ENCODE measurements around the gene DRD3. TPM values are rescaled to one million over a fixed set of nuclear protein-coding genes. Genes with fewer than 3 reads are reported as not detected.

Gene DRD3
- total RNA-seq (2014; rRNA removed; shearing (Covaris generic); ENCODE audit: low replicate concordance): not detected in 2 replicates

DNA sequence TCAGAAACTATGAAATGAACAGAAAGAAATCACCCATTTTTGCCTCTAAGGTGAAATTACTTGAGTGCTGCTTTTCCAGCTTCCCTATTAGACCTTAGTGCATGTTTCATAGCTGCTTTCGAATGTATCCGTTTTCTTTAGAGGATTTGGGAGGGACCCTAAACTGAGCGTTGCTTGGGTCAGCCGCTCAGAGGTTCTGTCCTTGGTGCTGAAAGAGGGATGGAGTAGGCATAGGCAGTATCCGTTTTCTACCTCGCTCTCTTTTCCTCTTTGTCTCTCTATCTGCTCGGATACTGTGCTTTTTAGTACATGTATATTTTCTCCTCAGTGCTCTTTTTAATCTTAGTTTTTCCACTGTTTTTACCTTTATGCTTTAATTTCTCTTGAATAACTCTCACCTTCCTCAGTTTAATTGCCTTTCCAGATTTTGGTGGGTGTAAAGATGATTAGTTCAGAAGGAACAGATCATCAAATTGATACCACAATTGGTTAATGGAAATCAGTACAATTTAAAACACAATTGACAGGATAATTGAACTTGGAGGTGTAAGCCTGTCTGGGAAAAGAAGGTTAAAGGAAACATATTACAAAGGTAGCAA is at the start of gene DRD3:
Gene DRD3, minus strand, starts transcription at position 283 of the 599 bp plus-strand sequence. CDS start 7,060 bp downstream, outside the sequence.
- in situ Hi-C loops (cut with HindIII; ENCODE audit: low pct_unique_long_range_greater_than_20kb, low sequenced_read_pairs): no loop called here
- DNase-seq (ENCODE audit: low read depth): peak; percentile 22

DNA sequence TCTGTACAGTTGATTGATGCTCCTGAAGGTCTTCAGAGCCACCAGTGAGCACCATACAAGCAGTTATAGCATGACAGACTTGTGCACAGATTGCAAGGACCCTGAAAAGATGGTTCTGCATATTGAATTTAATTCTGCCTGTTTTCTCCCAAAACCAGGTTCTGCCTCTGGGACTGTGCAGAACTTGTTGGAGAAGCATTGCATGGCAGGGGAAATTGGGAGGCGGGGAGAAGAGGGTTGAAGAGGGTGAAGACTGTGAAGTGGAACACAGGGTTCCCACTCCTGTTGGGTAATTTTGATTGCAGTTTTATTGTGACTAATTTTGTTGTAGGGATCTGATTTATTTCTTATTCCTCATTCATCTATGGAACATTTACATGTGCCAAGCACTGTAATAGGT is 48.2 kb upstream of the DRD3 start:
- no peak for DNase-seq (ENCODE audit: low read depth)
- in situ Hi-C loops (cut with HindIII; ENCODE audit: low pct_unique_long_range_greater_than_20kb, low sequenced_read_pairs): no loop called here

DNA sequence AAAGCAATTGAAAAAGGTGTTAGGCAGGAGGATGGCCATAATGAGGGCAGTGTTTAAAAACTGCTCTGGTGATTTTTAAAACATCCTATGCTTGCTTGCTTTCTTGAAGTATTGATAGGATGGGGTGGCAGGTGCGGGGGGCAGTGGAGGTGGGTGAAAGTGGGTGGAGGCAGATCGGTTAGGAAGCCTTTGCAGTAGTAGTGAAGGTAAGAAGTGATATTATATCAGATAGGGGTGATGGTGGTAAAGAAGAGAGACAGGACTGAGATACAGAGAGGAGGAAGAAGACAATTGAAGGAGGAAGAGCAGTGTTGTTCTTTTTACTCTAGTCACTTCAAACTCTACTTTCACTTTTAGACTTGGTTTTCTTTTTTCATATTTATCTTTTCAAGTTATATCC is 47.5 kb upstream of the DRD3 start:
- in situ Hi-C loops (cut with HindIII; ENCODE audit: low pct_unique_long_range_greater_than_20kb, low sequenced_read_pairs): no loop called here
- DNase-seq (ENCODE audit: low read depth): no peak

DNA sequence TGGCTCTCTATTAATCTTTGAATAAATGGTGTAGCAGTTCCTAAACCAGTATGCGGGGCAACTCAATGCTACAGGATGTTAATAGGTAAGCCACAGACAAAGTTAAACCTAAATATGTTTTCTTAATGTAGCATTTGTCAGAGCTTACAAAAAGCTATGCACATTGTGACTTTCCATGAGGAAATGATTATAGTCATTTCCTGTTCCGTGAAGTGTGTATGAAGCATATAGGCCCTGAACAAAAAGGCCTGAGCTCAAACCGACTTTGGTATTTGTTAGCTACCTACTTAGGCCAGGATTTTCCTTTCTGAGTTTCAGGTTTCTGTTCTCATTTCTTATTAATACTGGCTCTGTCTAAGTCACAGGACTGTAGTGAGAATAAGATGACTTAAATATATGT is 44.3 kb upstream of the DRD3 start:
- in situ Hi-C loops (cut with HindIII; ENCODE audit: low pct_unique_long_range_greater_than_20kb, low sequenced_read_pairs): no loop called here
- DNase-seq (ENCODE audit: low read depth): no peak

DNA sequence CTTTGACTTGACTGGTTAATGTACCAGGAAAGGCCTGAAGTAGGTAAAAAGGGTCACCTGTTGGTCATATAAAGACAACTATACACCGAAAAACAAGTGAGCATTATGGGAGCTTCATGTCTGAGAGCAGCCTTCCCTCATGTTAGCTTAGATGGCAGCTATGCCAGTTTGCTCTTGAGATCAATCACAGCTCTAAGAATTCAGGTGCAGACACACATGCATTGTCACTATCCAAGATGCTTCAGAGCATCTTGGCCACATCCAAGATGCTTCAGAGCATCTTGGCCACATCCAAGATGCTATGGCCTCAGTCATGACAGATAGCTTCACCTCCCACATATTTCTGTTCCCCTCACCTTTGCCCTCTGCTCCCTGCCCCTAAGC is 43.0 kb upstream of the DRD3 start:
- in situ Hi-C loops (cut with HindIII; ENCODE audit: low pct_unique_long_range_greater_than_20kb, low sequenced_read_pairs): no loop called here
- DNase-seq (ENCODE audit: low read depth): no peak

DNA sequence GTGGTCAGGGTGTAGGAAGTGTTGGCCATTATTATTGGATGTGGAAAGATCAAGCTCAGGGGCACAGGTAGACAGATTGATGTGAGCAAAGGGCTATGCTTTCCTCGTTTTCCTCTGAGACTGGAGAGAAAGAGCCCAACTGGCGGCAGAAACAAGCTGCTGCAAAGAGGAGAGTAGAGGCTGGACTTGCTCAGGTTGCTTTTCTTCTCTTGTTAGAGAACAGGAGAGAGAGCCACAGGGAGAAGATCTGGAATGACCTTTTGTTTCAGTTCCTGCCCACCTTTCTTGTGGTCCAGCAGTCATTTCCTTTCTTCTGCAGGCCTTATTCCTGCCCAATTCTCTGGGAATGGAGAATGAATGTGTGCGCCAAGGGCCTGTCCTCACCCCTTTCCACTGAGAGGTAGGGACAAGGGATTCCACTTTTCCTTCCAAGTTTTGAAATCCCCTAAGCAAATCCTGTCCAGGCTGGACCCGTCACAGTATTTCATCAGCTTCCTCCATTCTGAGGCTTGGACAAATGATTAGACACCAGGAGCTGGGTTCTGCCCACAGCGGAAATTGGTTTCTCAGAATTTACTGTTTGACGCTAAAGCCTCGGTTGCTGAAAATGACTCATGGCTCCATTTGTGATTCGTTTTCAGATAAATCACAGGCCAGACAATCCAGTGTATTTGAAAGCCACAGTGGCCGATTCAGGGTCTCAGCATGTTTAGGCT is 42.5 kb upstream of the DRD3 start:
- no peak for DNase-seq (ENCODE audit: low read depth)
- in situ Hi-C loops (cut with HindIII; ENCODE audit: low pct_unique_long_range_greater_than_20kb, low sequenced_read_pairs): no loop called here

DNA sequence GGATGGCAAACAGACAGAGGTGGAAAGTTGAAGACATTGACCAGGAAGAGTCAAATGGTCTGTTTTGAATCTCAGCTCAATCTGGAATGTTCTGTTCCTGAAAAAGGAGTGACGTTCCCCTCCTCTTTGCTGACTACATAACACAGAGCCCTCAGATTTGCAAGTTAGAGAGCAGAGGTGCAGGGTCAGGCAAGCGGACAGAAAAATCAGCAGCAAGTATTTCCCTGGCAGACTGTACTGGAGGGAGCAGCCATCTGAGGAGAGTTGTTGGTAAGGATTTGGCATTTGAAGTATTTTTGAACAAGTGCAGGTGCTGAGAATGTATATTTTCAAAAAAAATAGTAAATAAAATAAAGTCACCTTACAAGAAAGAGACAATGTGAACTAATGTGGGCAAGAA is 40.9 kb upstream of the DRD3 start:
- in situ Hi-C loops (cut with HindIII; ENCODE audit: low pct_unique_long_range_greater_than_20kb, low sequenced_read_pairs): no loop called here
- no peak for DNase-seq (ENCODE audit: low read depth)

DNA sequence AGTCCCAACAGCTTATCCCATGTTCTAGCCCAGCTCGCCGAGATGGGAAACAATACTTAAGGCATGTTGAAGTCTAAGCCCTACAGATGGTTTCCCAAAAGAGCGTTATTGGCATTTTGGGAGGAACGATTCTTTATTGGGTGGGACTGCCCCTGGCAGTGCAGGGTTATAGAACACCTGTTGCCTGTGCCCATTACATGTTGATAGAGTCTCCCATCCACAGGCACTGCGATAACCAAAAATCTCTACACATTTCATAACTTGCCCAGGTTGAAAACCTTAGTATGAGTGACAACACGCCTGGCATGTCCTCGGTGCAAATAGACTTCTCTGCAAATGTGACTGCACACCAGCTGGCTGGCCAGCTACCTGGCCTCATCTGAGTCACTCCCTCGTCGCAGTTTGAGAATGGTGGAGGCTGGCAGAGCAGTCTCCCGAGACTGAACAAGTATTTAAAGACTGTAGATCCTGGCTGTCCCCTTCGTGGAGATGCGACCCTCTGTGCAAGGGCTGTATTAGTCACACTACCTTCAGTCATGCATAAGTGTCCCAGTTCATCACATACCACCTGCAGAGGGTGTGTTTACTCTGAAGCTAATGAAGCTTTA is 39.8 kb upstream of the DRD3 start:
- in situ Hi-C loops (cut with HindIII; ENCODE audit: low pct_unique_long_range_greater_than_20kb, low sequenced_read_pairs): no loop called here
- peak; percentile 52 for DNase-seq (ENCODE audit: low read depth)

DNA sequence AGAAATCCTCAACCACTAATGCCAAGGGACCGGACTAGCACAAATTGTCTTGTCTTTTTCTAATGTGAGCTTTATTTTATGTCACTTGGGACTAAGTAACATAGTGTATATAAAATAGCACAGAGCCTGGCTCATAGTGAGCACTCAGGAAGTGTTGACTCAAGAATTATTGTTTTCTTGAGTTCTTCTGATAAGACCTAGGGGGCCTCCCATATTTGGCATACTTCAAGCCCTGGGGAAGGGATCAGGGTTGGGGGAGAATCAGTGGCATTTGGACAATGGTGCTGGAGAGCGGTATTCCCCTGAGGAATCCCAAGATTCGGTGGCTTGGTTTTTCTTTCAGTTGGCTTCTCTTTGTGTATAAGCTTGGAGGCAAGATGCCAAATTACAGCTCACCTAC is 39.2 kb upstream of the DRD3 start:
- no peak for DNase-seq (ENCODE audit: low read depth)
- in situ Hi-C loops (cut with HindIII; ENCODE audit: low pct_unique_long_range_greater_than_20kb, low sequenced_read_pairs): no loop called here

DNA sequence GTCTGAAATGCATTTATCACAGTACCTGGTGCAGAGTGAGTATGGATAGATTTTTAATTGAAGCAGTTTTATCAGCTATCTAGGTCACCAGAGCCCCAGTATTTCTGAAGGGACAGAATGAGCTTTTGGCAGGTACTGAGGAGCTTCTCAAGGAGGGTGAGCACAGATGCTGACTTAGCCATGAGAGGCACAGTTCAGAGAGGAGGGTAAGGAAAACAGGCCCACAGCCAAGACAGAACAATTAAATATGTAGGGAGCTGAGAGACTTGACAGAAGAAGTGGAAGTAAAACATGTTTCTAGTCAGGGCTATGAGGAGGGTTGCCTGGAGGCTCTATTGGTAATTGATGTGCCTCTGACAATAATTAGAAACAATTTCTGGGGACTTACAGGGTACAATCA is 38.4 kb upstream of the DRD3 start:
- no peak for DNase-seq (ENCODE audit: low read depth)
- in situ Hi-C loops (cut with HindIII; ENCODE audit: low pct_unique_long_range_greater_than_20kb, low sequenced_read_pairs): no loop called here

DNA sequence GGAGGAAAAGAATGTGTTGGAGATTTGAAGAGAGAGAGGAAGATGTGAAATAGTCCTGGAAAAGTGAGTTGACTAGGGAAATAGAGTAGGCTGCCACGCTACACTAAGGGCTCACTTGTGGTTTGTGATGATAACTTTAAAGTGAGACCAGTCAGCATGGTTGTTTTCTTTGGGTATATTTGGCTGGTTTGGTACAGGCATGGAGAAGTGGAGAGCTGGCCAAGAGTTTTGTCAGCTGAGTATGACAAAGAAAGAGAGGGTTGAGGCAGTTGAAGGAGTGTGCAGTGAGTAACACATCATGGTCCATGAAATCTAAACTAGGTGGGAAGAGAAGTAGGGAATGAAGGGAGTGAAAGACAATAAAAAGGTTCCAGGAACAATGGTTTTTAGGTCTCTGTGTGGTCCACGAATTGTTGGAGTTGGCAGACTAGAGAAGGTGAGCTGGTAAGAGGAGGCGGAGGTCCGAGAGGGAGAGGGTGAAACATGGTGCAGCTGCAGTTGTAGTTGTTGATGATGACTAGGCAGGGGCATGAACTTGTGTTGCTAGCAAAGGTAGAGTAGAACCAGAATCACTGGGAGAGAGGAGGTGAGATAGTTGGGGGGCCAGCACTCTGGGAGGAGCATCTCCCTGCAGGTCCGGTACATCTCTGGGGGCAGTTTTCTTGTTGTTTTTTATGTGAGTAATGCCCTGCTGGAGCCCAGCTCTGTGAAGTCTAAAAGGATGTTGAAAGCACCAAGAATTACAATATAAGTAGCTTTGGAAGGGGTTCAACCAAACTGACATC is 37.5 kb upstream of the DRD3 start:
- DNase-seq (ENCODE audit: low read depth): peak; percentile 56
- in situ Hi-C loops (cut with HindIII; ENCODE audit: low pct_unique_long_range_greater_than_20kb, low sequenced_read_pairs): no loop called here

DNA sequence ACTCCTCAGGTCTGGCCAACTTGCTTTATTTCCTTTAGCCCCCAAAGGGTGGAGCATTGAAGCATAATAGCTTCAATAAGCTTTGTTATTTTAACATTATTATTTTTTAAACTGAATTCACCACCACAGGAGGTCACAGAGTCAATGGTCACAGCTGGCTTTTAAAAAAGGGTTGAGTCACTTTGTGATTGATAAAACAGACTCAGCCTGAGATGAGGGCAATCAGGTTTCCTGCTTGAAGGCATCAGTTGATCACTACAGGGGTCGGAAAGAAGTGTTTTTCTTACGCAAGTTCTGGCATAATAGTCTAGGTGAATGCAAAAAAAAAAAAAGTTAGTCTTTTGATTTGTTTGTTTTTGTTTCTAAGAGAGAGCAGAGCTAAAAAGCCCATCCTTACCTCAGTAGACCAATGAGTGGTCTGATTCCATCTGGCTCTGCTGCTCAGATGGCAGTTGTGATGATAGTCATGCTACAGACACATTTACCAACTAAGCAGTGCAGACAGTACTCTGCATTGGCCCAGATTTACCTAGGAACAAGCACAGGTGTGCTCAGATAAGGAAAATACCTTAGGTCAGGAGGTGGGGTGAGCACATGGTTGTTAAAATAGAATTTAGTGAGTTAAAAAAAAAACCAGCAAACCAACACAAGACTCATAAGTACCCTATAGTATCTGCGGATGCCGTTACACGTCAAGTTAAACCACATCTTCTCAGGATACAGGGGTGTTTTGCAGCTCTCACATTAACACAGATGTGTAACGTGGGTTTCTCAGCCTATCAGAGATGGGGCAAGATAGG is 35.9 kb upstream of the DRD3 start:
- no peak for DNase-seq (ENCODE audit: low read depth)
- in situ Hi-C loops (cut with HindIII; ENCODE audit: low pct_unique_long_range_greater_than_20kb, low sequenced_read_pairs): no loop called here

DNA sequence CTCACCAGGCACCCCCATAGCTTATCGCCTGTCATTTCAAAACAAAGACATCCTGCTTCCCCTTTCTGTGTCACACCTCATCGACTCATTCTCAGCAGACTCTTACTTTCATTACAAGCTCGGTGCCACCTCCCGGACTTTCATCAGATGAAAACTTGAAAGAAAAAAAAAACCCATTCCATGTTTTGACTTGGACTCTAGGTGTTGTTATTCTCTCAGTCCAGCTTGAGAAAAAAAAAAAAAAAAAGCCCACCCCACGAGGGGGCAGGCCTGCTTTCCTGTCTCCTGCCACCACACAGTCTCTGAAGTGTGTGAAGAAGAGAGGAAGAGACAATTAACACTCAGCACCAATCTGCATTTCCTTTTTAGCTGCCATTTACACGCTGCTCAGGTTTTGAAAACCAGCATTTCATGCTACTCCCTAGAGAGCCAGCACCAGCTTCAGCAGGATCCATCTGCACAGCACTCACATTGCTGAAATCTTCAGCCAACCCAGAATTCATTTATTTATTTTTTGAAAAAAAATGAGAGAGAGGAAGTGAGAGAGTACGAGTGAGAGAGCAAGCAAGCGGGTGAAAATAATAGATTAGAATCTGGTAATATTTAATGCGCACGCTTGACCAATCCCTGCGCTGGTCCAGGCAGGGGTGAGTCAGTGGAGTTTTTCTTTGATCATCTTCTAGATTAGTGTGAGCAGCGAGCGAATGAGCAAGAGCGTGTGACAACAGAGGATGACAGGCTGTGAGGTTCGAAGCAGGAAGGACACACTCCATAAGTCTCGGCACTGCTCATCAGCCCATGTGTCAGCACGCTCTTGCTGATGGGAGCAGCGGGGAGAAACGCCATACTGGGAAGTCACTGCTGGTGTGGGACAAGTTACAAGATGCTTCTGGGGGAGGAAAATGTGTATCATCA is 35.0 kb upstream of the DRD3 start:
- in situ Hi-C loops (cut with HindIII; ENCODE audit: low pct_unique_long_range_greater_than_20kb, low sequenced_read_pairs): no loop called here
- peak; percentile 95 for DNase-seq (ENCODE audit: low read depth)

DNA sequence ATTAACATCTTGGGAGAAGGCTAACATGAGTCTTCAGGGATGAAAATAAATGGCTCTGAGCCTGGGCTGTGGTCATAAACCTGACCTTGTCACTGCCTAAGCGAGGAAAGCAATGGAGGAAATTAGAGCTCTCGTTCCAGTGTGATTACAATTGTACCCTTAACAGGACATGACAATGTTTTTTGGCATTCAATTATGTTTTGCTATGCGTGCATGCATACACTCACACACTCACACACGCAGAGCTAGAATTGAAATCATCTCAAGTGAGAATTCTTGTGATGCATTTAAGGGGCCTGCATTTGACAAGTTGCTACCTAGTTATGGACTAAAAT is 34.4 kb upstream of the DRD3 start:
- no peak for DNase-seq (ENCODE audit: low read depth)
- in situ Hi-C loops (cut with HindIII; ENCODE audit: low pct_unique_long_range_greater_than_20kb, low sequenced_read_pairs): no loop called here

DNA sequence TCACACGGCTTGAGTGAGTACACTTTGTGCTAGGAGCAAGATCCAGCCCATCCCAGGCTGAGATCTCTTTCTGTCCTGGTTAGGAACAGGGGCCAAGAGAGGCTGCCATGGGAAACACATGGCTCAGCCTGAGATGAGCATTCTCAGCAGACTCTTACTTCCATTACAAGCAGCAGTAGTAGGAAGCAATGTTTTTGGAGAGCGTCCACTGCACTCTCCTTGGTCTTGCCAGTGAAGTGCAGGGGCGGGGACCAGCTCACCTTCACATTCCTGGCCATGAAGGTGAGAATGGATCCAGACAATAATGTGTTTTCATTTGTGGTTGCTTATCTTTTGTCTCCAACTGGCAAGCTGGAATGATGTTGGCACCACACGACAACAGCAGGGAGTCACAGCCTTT is 33.8 kb upstream of the DRD3 start:
- in situ Hi-C loops (cut with HindIII; ENCODE audit: low pct_unique_long_range_greater_than_20kb, low sequenced_read_pairs): no loop called here
- no peak for DNase-seq (ENCODE audit: low read depth)

DNA sequence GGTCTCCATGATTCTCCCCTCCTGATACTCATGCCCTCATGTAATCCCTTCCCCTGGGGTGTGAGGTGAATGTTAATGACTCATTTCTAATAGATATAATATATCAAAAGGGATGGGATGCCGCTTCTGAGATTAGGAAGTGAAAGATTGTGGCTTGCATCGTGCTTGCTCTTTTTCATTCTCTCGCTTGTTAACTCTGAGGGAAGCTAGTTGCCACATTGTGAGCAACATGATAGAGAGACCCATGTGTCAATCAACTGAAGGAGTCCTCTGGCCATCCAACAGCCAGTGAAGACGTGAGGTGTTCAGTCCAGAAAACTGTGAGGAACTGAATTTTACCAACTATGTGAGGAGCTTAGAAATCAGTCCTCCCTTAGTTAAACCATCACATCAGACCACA is 28.9 kb upstream of the DRD3 start:
- in situ Hi-C loops (cut with HindIII; ENCODE audit: low pct_unique_long_range_greater_than_20kb, low sequenced_read_pairs): no loop called here
- DNase-seq (ENCODE audit: low read depth): no peak

DNA sequence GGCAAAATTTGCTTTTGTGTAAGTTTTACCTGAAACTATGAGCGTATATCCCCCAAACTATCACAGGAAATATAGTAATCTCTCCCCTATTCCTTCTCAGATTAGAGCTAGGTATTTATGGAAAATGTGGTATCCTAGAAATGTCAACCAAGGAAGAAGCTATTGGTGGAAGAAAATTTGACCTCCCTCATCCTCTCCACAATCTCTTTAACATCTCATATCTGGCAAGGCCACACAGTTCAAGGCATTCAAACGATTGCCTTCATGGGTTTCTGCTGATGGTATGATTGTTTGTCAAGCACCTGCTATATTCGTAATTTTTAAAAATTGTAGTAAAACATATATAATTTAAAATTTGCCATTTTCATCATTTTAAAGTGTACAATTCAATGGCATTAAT is 27.5 kb upstream of the DRD3 start:
- DNase-seq (ENCODE audit: low read depth): no peak
- in situ Hi-C loops (cut with HindIII; ENCODE audit: low pct_unique_long_range_greater_than_20kb, low sequenced_read_pairs): no loop called here

DNA sequence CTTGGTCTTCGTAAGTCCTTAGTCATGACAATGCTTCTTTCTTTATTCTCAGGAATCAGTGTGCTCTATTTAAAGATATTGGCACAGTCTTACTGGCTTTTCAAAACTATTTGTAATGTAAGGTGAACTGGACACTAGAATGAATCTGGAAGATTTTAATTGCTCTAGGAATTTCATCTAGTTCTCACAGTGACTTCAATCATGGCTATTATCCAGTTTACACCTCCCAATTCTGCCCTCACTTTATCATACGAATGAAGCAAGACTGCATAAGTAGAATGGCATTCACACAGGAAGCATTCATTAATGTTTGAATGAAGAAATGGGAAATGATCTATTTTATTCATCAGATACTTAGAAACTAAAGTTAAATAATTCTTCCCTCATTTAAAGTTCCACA is 26.7 kb upstream of the DRD3 start:
- DNase-seq (ENCODE audit: low read depth): no peak
- in situ Hi-C loops (cut with HindIII; ENCODE audit: low pct_unique_long_range_greater_than_20kb, low sequenced_read_pairs): no loop called here

Data from Caki2 (cell line).